Natural killer cell (primary cell): ENCODE measurements around the gene KRT28. TPM values are rescaled to one million over a fixed set of nuclear protein-coding genes. Genes with fewer than 3 reads are reported as not detected.

Experiments
- ATAC-seq, 3 donors: fragments of 150-1000 bp in 2 of 3; fragments of 200-7000 bp in 1 of 3; cut with Tn5 transposase; 1 replicate in 1 of 3; 2 replicates in 2 of 3; pipeline ENCODE4 v1.10.0; 2021; ENCODE audit warnings: mild to moderate bottlenecking in 2 of 3, moderate library complexity in 2 of 3
- DNase-seq, 2 donors: peaks; one replicate each; pipeline versions ENCODE4 v3.0.0 to v3.0.0-alpha.2; 2013 to 2021; ENCODE audit warnings: mixed read lengths in 1 of 2
- H3K27ac ChIP-seq: one replicate; pipeline ENCODE4 v1.5.1; 2013; ENCODE audit warnings: mild to moderate bottlenecking, low read length
- H3K27me3 ChIP-seq: one replicate; pipeline ENCODE4 v1.6.1; 2013; ENCODE audit warnings: low read length; ENCODE audit not compliant: control insufficient read depth, insufficient read depth
- H3K36me3 ChIP-seq: one replicate; pipeline ENCODE4 v1.6.1; 2013; ENCODE audit warnings: low read length; ENCODE audit not compliant: control insufficient read depth, insufficient read depth
- H3K4me1 ChIP-seq: one replicate; pipeline ENCODE4 v1.6.1; 2013; ENCODE audit warnings: low read length; ENCODE audit not compliant: control insufficient read depth, insufficient read depth
- H3K4me3 ChIP-seq: one replicate; pipeline ENCODE4 v1.5.1; 2013; ENCODE audit warnings: low read length
- H3K9me3 ChIP-seq: one replicate; pipeline ENCODE4 v1.6.1; 2013; ENCODE audit warnings: low read length; ENCODE audit not compliant: control insufficient read depth, insufficient read depth
- H3K27ac Mint-ChIP-seq, 2 donors: one replicate each; pipeline ENCODE4 v1.8.0; 2022; ENCODE audit warnings: mild to moderate bottlenecking in 2 of 2, mixed read lengths in 2 of 2, moderate library complexity in 1 of 2
- H3K27me3 Mint-ChIP-seq, 2 donors: one replicate each; pipeline ENCODE4 v1.8.0; 2022; ENCODE audit warnings: low read depth in 2 of 2, mixed read lengths in 2 of 2
- H3K36me3 Mint-ChIP-seq: one replicate; pipeline ENCODE4 v1.8.0; 2022; ENCODE audit warnings: mixed read lengths
- H3K4me1 Mint-ChIP-seq, 2 donors: one replicate each; pipeline ENCODE4 v1.8.0; 2022; ENCODE audit warnings: mixed read lengths in 2 of 2
- H3K4me3 Mint-ChIP-seq: one replicate; pipeline ENCODE4 v1.8.0; 2022; ENCODE audit warnings: mild to moderate bottlenecking, moderate library complexity, mixed read lengths
- H3K9me3 Mint-ChIP-seq, 2 donors: one replicate each; pipeline ENCODE4 v1.8.0; 2022; ENCODE audit warnings: mixed read lengths in 2 of 2
- CTCF ChIP-seq: fragments of 200-600 bp; IDR thresholded peaks from one replicate; pipeline ENCODE4 v1.8.0; 2022; ENCODE audit warnings: antibody characterized with exemption
- WGBS: methylation state at CpG from one replicate; pipeline ENCODE4 v1.1.7; 2013; ENCODE audit warnings: missing lambda C conversion rate; ENCODE audit not compliant: insufficient coverage; 5-methylcytosine and 5-hydroxymethylcytosine counted together
- intact Hi-C: fragments of 100-400 bp; cut with micrococcal nuclease; formaldehyde crosslinking; loops from one replicate; pipeline ENCODE4 v1.14.2; 2022
- total RNA-seq, 4 donors: library from RNA; stranded (reverse); fragments of 120-200 nt in 1 of 4; gene quantifications; one replicate each; pipeline versions ENCODE4 v1.2.3 to v1.2.4, GENCODE V29; 2013 to 2022

KRT28 gene
- total RNA-seq, 3 donors from 2014 or later (not counting 1 experiment from before 2014, with no cell fraction given): not detected

- peaks cover 3% of the 10 kb centered on the region for H3K4me1 ChIP-seq
- H3K4me3 Mint-ChIP-seq: no peak overlapping the region
- no peak for ATAC-seq
- H3K27me3 Mint-ChIP-seq: peaks cover 15 to 40% of the 10 kb centered on the region in 2 donors
- no peak overlapping the region for H3K27ac Mint-ChIP-seq
- peaks cover 11% of the 10 kb centered on the region for H3K36me3 Mint-ChIP-seq
- H3K9me3 ChIP-seq: no peaks in the 10 kb centered on the region
- peaks cover 15 to 19% of the 10 kb centered on the region in 2 donors for H3K4me1 Mint-ChIP-seq
- intact Hi-C loops: no loop called here
- TF ChIP-seq CTCF: no peak
- H3K27me3 ChIP-seq: no peaks in the 10 kb centered on the region
- peaks cover 4% of the 10 kb centered on the region for H3K36me3 ChIP-seq
- H3K9me3 Mint-ChIP-seq: peaks cover 2 to 4% of the 10 kb centered on the region in 2 donors
- no peak for DNase-seq
- H3K27ac ChIP-seq: no peak overlapping the region
- H3K4me3 ChIP-seq: no peak overlapping the region
Observed at GRCh38 chr17:40821536-40821935, 21.8 kb upstream of the KRT28 start.

GRCh38 chr17:40820228-40820838, 20.6 kb upstream of the KRT28 start:
- H3K27ac Mint-ChIP-seq: peak overlapping the region in 1 of 2 donors; percentile 88
- Histone ChIP-seq H3K27ac (no peak overlapping the region), H3K9me3 (no peaks in the 10 kb centered on the region), H3K4me3 (no peak overlapping the region), H3K27me3 (no peaks in the 10 kb centered on the region), H3K36me3 (peaks cover 4% of the 10 kb centered on the region), H3K4me1 (peaks cover 3% of the 10 kb centered on the region)
- H3K4me1 Mint-ChIP-seq: peaks cover 15 to 19% of the 10 kb centered on the region in 2 donors
- WGBS: 71% methylated on average over 5 of the region's 9 CpGs
- DNase-seq (no peak), ATAC-seq (no peak)
- H3K36me3 Mint-ChIP-seq: peaks cover 11% of the 10 kb centered on the region
- H3K9me3 Mint-ChIP-seq: peaks cover 2 to 4% of the 10 kb centered on the region in 2 donors
- H3K4me3 Mint-ChIP-seq: peak overlapping the region; percentile 80
- no peak for TF ChIP-seq CTCF
- intact Hi-C loops: no loop called here
- H3K27me3 Mint-ChIP-seq: peaks cover 8 to 28% of the 10 kb centered on the region in 2 donors

GRCh38 chr17:40819528-40820125, 19.9 kb upstream of the KRT28 start:
- H3K4me1 Mint-ChIP-seq: peaks cover 15 to 19% of the 10 kb centered on the region in 2 donors
- 78% methylated on average over 8 of the region's 9 CpGs for WGBS
- ATAC-seq: no peak
- Histone ChIP-seq H3K27me3 (peaks cover 3% of the 10 kb centered on the region), H3K27ac (peak overlapping the region; percentile 64), H3K36me3 (peaks cover 4% of the 10 kb centered on the region), H3K9me3 (no peaks in the 10 kb centered on the region), H3K4me1 (peaks cover 3% of the 10 kb centered on the region), H3K4me3 (peak overlapping the region; percentile 53)
- H3K4me3 Mint-ChIP-seq: peak overlapping the region; percentile 80
- peak in 1 of 2 donors; percentile 20 for DNase-seq
- H3K27ac Mint-ChIP-seq: peak overlapping the region; percentile 88 to 94
- H3K36me3 Mint-ChIP-seq: peaks cover 11% of the 10 kb centered on the region
- peaks cover 11 to 24% of the 10 kb centered on the region in 2 donors for H3K27me3 Mint-ChIP-seq
- intact Hi-C loops: no loop called here
- H3K9me3 Mint-ChIP-seq: peaks cover 3 to 4% of the 10 kb centered on the region in 2 donors
- no peak for TF ChIP-seq CTCF
